Adrenal gland (tissue), 5 donors: Measurements from ENCODE around the gene OMP.

Experiments
- CTCF ChIP-seq, 6 experiments: fragments of 450-650 bp in 4 of 6; fragments of 200-600 bp in 2 of 6; sonication (generic) in 1 of 6; IDR thresholded peaks; 1 replicate in 5 of 6; 2 replicates in 1 of 6; pipeline versions ENCODE4 v1.5.1 to v1.8.0; 2016 to 2021; ENCODE audit warnings: antibody characterized with exemption in 6 of 6, mild to moderate bottlenecking in 2 of 6, moderate library complexity in 1 of 6
- POLR2A ChIP-seq, 2 donors: fragments of 450-650 bp; IDR thresholded peaks; one replicate each; pipeline ENCODE4 v1.6.1; 2017; ENCODE audit warnings: antibody characterized with exemption in 2 of 2, mild to moderate bottlenecking in 2 of 2, moderate library complexity in 1 of 2
- donor health status: DM: no; HTN: no; CAD: no.

- TF ChIP-seq CTCF (IDR thresholded peaks at IDR 0.05) (no peak), POLR2A (IDR thresholded peaks at IDR 0.05) (no peak)
Observed at GRCh38 chr11:77072851-77073327, 29.8 kb upstream of the OMP start.
